GM21717 (cell line): ENCODE measurements around the gene APOE.
"Not testable (repeated sequence)": the region's sequence is repeated elsewhere in the genome, so short reads cannot be mapped to it uniquely, and the experiment has no call there.

Experiments used
- ATAC-seq: cut with Tn5 transposase; IDR thresholded peaks from one replicate; pipeline ENCODE4 v1.9.1; 2021; ENCODE audit warnings: mild to moderate bottlenecking, moderate library complexity; ENCODE audit not compliant: unreplicated experiment

APOE gene

DNA sequence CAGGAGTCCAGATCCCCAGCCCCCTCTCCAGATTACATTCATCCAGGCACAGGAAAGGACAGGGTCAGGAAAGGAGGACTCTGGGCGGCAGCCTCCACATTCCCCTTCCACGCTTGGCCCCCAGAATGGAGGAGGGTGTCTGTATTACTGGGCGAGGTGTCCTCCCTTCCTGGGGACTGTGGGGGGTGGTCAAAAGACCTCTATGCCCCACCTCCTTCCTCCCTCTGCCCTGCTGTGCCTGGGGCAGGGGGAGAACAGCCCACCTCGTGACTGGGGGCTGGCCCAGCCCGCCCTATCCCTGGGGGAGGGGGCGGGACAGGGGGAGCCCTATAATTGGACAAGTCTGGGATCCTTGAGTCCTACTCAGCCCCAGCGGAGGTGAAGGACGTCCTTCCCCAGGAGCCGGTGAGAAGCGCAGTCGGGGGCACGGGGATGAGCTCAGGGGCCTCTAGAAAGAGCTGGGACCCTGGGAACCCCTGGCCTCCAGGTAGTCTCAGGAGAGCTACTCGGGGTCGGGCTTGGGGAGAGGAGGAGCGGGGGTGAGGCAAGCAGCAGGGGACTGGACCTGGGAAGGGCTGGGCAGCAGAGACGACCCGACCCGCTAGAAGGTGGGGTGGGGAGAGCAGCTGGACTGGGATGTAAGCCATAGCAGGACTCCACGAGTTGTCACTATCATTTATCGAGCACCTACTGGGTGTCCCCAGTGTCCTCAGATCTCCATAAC is at the start of gene APOE:
TSS of gene APOE (plus strand) at position 360 of the 724 bp plus-strand sequence. CDS start 829 bp downstream, outside the sequence.
- ATAC-seq = no peak

DNA sequence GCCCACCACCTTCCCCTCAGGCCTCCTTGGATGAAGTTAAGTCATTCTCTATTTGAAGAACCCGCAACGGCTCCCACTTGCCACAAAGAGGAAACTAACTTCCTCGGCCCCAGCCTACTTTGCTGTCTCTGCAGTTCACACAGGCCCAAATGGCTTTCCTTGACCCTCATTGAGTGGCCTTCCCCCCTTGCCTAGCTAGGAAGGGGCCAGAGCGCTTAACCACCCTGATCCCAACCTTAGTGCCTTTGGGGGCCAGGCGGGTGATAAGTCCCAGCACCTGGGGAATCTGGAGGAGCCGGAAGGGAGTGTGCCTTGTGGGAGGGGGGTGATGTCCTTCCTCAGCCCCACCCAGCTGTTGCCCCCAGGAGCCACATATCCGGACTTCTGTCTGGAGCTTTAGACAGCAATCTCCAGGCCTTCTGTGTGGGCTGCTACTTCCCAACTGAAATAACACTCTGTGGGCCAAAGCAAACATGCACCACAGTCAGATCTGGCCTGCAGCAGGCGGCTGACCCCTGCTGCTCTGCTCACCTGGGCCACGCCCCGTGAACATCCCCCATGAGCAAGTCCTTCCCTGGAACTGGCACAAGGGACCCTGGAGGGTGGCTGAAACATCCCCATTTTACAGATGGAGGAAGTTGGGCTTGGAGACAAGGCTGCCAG is 49.0 kb upstream of the APOE start:
- ATAC-seq = no peak

DNA sequence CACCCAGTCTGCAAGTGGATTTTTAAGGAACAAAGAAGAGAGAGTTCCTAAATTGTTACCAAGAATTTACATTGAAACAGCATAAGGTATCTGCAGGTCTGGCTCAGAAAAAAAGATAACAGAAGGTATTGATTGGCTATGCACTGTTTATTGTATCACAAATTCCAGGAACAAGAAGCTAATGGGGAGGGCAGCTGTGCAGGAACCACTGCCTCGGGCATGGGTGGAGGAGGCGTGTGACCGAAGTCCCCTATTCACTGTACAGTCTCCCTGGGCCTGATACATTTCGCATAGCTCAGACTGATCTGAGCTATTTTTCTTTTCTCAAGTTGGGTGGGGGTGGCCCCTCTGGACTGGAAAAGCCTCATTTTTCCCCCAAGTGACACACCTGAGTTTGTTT is 47.8 kb upstream of the APOE start:
- ATAC-seq = no peak

DNA sequence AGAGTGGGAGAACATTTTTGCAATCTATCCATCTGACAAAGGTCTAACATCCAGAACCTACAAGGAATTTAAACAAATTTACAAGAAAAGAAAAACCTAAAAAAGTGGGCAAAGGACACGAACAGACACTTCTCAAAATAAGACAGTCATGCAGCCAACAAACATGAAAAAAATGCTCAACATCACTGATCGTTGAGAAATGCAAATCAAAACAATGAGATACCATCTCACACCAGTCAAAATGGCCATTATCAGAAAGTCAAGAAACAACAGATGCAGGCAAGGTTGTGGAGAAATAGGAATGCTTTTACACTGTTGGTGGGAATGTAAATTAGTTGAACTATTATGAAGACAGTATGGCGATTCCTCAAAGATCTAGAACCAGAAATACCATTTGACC is 44.0 kb upstream of the APOE start:
- ATAC-seq = not testable (repeated sequence)

DNA sequence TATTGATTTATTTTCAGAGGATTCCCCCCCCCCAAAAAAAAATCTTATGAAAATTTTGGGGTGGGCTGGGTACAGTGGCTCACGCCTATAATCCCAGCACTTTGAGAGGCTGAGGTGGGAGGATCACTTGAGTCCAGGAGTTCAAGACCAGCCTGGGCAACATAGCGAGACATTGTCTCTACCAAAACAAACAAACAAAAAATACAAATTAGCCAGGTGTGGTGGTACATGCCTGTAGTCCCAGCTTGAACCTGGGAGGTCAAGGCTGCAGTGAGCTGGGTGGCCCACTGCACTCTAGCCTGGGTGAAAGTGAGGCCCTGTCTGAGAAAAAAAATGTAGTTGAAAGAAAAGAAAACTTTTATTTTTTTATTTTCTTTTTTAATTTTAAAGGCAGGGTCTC is 41.6 kb upstream of the APOE start:
- ATAC-seq = no peak

DNA sequence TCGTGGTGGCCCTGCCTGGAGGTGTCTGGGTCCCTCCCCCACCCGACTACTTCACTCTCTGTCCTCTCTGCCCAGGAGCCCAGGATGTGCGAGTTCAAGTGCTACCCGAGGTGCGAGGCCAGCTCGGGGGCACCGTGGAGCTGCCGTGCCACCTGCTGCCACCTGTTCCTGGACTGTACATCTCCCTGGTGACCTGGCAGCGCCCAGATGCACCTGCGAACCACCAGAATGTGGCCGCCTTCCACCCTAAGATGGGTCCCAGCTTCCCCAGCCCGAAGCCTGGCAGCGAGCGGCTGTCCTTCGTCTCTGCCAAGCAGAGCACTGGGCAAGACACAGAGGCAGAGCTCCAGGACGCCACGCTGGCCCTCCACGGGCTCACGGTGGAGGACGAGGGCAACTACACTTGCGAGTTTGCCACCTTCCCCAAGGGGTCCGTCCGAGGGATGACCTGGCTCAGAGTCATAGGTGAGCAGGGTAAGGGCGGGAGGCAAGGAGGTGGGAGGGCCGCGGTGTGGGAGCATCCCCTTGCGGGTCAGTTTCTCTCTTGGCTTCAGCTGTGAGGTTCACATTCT is 40.3 kb upstream of the APOE start:
- ATAC-seq = no peak

DNA sequence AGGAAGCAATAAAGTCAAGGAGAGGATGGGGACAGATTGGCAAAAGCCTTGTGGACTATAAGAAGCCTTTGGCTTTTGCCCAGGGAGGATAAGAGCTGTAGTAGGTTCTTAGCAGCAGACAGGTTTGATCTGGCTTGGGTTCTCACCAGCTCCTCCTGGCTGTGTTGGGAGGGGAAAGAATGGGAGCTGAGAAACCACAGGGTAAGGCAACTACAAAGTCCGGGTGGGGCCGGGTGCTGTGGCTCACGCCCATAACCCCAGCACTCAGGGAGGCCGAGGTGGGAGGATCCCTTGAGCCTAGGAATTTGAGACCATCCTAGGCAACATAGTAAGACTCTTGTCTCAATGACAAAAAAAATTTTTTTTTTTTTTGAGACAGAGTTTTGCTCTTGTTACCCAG is 38.9 kb upstream of the APOE start:
- no peak for ATAC-seq

DNA sequence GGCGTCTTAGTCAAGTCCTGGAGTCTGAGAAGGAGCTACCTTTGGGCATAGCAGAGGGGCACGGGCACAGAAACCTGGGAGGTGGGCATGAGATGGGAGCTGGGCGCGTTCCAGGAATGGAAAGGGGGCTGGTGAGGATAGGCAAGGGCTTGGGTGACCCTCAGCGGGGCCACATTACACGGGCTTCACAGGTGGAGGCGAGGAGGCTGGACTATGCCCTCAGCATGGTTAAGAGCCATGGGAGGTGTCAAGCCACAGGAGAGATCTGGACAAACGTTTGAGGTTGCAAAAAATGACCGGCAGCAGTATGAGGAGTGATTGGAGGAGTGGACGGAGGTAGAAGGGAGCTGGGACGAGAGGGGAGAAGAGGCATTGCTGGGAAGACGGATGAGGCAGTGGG is 38.0 kb upstream of the APOE start:
- no peak for ATAC-seq

DNA sequence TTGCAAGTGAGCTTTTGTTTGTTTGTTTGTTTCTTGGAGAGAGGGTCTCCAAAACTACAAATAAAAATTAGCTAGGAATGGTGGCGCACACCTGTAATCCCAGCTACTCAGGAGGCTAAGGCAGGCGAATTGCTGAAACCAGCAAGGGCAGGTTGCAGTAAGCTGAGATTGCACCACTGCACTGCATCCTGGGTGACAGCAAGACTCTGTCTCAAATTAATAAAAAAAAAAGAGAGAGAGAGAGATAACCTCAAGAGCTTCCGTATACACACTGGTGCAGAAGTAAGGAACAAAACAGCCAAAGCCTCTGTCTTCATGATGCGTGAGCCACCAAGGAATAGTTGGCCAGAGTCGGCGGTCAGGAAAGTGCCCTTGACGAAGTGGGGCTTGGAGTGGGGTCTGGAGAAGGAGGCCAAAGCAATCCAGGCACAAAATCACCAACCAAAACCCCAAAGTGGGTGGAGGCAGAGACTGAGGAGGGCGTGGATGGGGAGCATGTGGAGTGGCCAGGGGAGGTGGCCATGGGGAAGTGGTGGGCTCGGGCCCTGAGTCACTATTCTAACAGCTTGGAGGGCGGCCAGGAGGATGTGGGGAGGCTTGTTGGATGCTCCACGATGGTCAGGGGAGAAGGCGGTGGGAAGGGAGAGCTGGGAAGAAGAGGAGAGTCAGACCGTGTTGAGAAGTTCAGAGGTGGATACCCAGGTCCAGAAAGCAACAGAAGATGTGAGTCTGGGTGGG is 35.7 kb upstream of the APOE start:
- ATAC-seq = no peak

DNA sequence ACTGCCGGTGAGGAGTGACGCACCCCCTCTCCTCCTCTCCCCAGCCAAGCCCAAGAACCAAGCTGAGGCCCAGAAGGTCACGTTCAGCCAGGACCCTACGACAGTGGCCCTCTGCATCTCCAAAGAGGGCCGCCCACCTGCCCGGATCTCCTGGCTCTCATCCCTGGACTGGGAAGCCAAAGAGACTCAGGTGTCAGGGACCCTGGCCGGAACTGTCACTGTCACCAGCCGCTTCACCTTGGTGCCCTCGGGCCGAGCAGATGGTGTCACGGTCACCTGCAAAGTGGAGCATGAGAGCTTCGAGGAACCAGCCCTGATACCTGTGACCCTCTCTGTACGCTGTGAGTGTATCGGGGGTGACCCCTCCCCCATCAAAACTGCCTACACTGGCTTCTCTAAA is 33.8 kb upstream of the APOE start:
- no peak for ATAC-seq

DNA sequence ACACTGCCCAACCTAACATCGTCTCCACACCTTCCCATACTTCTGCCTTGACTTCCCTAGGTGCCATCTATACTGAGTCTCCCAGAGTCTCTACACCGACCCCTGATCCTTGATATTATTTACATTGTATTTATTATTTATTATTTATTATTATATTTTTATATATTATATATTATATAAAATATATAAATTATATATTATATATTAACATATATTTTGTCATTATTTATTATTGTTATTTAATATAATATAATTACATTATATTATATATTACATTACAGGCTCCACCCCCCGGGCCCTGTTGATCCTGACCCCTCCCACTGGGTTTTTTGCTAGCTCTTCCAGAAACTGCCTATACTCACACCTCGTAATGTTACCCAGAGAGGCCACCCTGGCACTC is 32.9 kb upstream of the APOE start:
- no peak for ATAC-seq

DNA sequence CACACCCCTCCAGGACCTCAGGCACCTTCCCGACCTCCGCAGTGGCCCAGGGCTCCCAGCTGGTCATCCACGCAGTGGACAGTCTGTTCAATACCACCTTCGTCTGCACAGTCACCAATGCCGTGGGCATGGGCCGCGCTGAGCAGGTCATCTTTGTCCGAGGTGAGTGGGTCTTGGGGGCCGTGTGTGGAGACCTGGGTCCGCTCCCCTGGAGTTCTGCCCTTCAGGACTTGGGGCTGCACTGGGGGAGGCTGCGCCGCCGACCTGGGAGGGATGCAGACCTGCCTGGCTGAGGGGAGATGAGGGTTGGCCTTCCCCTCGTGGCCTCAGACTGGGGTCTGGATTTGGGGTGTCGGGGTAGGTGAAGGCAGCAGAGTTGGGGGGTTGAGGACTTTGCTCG is 31.3 kb upstream of the APOE start:
- ATAC-seq = no peak

DNA sequence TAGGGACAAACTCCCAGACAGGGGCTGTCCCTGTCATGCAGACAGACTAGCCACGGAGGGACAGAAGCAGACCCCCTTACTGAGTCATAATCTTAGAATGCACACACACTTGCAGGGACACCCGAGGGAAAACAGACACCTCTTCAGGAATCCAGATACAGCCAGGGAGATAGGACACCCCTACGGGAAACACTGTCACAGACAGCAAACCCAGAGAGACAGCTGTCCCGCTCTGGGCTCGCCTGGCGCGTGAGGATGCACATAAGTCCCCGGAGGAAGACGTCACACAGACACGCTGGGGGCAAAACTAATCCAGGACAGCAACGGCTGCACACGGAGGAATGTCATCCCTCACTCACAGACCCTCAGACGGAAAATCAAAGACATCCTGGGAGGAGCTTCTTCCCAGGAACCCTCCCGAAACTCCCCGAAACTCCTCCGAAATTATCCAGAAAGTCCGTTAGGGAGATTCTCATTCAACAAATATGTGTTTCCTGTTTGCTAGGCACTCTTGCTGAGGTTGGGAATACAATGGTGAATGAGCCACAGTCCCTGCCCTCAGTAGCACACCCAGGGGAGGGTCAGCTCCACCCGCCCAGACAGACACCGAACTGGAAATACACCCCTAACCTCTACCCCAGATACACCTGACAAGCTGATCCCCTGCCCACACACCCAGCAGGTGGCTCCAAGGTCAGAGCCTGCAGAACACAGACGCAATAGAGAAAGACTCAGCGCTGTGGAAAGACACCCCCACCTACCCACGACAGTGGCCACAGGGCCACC is 29.7 kb upstream of the APOE start:
- ATAC-seq = no peak

DNA sequence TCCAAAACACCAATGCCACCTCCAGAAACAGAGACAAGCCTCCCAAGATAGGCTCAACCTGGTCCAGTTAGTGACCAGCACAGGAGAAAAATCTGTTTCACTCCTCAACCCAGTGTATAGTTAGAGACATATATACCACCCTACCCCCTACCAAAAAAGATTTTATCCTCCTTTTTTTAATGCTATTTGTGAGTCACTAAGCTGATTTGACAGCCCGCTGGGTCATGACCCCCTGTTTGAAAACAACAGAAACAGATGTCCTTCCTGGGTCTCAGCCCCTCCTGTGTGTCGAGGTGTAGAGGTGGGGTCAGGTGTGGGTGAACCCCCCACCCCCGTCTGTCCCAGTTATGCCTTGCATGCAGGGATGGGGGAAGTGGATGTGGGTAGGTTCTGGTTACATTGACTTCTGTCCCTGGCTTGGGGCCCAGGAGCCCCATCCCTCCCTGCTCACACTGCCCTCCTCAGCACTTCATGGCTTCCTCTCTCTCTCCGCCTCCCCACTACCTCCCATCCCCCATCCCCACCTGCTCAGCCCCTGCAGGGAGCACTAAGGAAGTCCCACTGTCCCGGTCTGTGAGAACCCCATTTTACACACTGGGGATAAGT is 28.6 kb upstream of the APOE start:
- ATAC-seq = no peak

DNA sequence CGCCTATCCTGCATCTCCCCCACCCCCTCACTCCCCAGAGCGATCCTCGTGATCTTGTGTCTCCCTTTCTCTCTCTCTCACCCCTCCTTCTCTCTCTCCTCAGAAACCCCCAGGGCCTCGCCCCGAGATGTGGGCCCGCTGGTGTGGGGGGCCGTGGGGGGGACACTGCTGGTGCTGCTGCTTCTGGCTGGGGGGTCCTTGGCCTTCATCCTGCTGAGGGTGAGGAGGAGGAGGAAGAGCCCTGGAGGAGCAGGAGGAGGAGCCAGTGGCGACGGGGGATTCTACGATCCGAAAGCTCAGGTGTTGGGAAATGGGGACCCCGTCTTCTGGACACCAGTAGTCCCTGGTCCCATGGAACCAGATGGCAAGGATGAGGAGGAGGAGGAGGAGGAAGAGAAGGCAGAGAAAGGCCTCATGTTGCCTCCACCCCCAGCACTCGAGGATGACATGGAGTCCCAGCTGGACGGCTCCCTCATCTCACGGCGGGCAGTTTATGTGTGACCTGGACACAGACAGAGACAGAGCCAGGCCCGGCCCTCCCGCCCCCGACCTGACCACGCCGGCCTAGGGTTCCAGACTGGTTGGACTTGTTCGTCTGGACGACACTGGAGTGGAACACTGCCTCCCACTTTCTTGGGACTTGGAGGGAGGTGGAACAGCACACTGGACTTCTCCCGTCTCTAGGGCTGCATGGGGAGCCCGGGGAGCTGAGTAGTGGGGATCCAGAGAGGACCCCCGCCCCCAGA is 27.3 kb upstream of the APOE start:
- no peak for ATAC-seq

DNA sequence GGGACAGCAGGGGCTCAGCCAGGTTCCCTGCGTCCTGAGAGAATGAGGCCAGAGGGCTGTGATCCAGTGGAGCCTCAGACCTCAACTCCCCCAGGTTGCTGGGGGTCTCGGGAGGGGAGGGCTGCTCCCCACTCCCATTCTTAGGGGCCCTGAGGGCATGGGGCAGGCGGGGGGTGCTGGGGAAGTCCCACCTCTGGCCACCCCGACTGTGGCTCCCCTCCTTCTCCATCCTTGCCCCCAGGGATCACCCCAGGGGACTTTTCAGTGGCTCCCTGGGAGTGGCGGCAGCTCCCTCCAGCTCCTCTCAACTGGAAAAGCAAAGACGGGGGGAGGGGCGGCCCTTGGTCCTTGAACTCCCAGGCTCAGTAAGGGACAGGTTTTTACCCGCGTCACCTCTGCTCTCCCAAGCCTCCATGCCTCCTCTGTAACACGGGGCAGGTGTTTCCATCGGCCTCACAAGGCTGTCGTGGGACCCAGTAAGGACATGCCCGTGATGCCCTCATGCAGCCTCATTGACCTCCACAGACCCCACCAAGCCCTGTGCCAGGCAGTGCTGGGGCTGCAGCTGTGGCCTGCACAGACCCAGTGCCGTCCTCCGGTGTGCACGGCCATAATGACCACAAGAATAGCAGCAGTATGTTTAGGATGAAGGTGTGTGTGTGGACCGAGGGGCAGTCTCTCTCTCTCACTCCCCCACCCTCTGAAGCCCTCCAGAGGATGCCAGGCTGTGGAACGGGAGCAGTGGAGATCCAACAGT is 26.1 kb upstream of the APOE start:
- no peak for ATAC-seq

DNA sequence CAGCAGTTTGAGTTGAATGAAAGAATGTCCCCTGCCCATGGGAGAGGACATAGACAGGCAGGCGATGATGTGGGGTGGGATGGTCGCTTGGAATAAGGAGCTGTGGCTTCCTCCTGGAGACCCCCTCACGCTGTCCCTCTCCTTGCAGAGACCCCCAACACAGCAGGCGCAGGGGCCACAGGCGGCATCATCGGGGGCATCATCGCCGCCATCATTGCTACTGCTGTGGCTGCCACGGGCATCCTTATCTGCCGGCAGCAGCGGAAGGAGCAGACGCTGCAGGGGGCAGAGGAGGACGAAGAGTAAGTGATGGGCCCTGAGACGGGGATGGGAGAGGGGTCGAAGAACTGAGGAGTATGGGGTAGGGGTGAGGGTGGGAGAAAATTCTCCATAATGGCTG is 23.5 kb upstream of the APOE start:
- ATAC-seq = no peak

DNA sequence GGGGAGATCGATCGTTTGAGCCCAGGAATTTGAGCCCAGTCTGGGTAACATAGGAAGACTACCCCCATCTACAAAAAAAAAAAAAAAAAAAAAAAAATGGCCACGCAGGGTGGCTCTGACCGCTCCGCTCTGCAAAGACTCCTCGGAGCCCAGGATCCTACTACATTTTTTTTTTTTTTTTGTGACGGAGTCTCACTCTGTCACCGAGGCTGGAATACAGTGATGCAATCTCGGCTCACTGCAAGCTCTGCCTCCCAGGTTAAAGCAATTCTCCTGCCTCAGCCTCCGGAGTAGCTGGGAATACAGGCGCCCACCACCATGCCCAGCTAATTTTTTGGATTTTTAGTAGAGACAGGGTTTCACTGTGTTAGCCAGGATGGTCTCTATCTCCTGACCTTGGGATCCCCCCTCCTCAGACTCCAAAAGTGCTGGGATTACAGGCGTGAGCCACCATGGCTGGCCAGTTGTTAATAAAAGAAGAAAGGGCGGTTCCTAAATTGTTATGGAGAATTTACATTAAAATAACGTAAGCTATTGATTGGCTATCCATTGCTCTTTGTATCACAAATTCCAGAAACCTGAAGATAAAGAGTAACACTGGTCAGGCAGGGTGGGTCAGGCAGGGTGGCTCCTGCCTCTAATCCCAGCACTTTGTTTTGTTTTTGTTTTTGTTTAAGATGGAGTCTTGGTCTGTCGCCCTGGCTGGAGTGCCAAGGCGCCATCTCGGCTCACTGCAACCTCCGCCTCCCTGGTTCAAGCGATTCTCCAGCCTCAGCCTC is 22.8 kb upstream of the APOE start:
- not testable (repeated sequence) for ATAC-seq
